Uterus (tissue), 2 donors: ENCODE results near the gene CASZ1.

Experiments
- POLR2A ChIP-seq, 2 donors: fragments of 450-650 bp; IDR thresholded peaks; one replicate each; pipeline ENCODE4 v1.6.1; 2016; ENCODE audit warnings: antibody characterized with exemption in 2 of 2, mild to moderate bottlenecking in 1 of 2, moderate library complexity in 1 of 2
- TF ChIP-seq, protein P1 (sequence below), 4 experiments: fragments of 200-600 bp in 2 of 4; fragments of 450-650 bp in 2 of 4; sonication (generic) in 2 of 4; IDR thresholded peaks; one replicate each; pipeline ENCODE4 v1.5.1; 2016 to 2019; ENCODE audit warnings: antibody characterized with exemption in 4 of 4, mild to moderate bottlenecking in 2 of 4, moderate library complexity in 1 of 4

DNA sequence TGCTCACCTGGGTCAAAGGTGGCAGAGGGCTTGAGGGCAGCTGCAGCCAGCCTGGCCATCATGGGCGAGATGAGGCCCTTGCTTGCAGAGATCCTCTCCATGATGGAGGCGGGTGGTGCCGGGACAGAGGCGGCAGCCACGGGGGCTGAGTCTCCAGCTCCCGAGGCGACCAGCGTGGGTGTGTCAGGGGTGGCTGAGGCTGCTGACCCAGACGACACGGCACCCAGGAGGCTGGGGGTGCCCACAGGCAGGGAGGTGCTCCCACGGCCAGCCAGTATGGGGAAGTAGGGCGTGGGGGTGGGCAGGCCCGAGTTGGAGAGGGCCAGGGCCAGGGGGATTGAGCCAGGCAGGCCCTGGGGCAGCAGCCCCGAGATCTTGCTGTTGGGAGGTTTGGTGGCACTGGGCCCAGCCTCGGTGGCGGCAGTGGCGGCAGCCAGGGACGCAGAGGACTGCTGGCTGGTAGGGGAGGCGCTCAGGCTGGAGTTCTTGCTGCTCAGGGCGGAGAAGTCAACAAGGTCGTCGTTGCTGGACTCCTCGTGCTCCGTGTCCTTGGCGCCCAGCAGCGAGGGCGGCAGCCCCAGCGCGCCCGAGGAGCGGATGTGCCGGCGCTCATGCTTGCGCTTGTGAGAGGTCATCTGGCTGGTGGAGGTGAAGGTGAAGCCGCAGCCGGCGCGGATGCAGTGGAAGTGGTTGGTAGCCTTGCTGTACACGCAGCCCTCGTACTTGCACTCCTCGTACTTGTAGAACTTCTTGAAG lies 142.9 kb downstream of the CASZ1 start:
- TF ChIP-seq, protein P1, sequence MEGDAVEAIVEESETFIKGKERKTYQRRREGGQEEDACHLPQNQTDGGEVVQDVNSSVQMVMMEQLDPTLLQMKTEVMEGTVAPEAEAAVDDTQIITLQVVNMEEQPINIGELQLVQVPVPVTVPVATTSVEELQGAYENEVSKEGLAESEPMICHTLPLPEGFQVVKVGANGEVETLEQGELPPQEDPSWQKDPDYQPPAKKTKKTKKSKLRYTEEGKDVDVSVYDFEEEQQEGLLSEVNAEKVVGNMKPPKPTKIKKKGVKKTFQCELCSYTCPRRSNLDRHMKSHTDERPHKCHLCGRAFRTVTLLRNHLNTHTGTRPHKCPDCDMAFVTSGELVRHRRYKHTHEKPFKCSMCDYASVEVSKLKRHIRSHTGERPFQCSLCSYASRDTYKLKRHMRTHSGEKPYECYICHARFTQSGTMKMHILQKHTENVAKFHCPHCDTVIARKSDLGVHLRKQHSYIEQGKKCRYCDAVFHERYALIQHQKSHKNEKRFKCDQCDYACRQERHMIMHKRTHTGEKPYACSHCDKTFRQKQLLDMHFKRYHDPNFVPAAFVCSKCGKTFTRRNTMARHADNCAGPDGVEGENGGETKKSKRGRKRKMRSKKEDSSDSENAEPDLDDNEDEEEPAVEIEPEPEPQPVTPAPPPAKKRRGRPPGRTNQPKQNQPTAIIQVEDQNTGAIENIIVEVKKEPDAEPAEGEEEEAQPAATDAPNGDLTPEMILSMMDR (IDR thresholded peaks at IDR 0.05), result no peak
- TF ChIP-seq POLR2A (IDR thresholded peaks at IDR 0.05), result no peak
